ENCODE data around the gene ATP12A.

Gene ATP12A

GRCh38 chr13:24672141-24673132 is 7.8 kb upstream of the ATP12A start:
- DNase-seq (no peak), ATAC-seq (no peak)
- Mint-ChIP-seq H3K36me3 (ENCODE audit: low read depth) (no peaks in the 10 kb centered on the region), H3K27me3 (peaks cover 37% of the 10 kb centered on the region), H3K4me3 (no peak overlapping the region), H3K27ac (no peak overlapping the region), H3K4me1 (peaks cover 10% of the 10 kb centered on the region), H3K9me3 (no peaks in the 10 kb centered on the region)

DNA sequence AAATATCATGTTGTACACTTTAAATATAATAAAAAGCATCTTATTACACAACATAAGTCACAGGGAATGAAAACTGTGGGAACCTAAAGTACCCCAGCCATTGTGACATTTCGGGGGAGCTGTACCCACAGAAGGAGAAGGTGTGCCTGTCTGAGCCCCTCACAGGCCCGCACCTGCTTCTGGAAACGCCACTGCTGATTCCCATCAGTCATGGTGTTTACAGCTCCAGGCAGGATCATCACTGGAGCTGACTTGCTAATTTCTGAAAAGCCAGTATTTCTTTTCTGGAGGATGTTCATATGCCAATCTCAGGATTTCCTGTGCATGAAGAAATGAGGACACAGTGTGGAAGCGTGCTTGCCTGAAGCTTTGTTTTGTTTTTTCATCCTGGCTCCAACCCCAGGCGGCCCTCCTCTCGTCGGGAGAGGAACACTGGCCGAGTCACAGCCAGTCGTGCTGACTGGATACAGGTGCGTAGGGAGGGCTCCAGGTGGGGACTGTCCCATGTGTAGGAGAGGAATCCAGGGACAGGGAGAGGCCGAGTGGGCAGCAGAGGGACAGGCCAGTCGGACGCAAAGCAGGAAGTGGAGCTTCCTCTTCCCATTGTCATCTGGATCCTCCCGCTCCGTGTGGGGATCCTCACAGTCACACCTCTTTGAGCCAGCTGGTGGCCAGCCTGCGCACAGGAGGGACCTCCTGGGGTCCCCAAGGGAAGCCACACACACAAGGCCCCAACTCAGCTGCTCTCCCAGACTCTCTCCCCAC is 4.2 kb upstream of the ATP12A start:
- no peaks in the 10 kb centered on the region for H3K9me3 Mint-ChIP-seq
- peaks cover 56% of the 10 kb centered on the region for H3K27me3 Mint-ChIP-seq
- ATAC-seq, result no peak
- no peaks in the 10 kb centered on the region for H3K36me3 Mint-ChIP-seq (ENCODE audit: low read depth)
- H3K4me1 Mint-ChIP-seq, result peaks cover 10% of the 10 kb centered on the region
- DNase-seq, result no peak
- H3K27ac Mint-ChIP-seq, result no peak overlapping the region
- H3K4me3 Mint-ChIP-seq, result no peak overlapping the region

GRCh38 chr13:24678151-24678550 is 2.1 kb upstream of the ATP12A start:
- Mint-ChIP-seq H3K27me3 (peaks cover 56% of the 10 kb centered on the region), H3K36me3 (ENCODE audit: low read depth) (no peaks in the 10 kb centered on the region), H3K27ac (no peak overlapping the region), H3K4me3 (no peak overlapping the region), H3K4me1 (peaks cover 11% of the 10 kb centered on the region), H3K9me3 (no peaks in the 10 kb centered on the region)
- no peak for ATAC-seq
- no peak for DNase-seq

DNA sequence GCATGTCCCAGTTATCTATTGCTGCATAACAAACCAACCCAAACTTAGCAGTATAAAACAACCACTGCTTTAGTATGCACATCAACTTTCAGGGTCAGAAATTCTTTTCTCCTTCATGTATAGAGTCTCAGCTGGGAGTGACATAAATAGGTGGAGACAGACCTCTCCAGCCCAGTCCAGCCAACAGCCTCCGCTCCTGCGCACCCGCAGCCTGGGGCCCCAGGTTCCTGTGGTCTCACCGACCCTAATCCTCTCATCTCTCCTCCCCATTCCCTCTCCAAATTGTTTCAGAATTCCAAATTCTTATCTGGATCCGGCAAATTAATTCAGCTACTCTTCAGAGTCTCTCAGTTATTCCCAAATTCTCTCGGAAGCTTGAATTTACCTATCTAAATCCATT is 522 bp upstream of the ATP12A start:
- no peaks in the 10 kb centered on the region for H3K9me3 Mint-ChIP-seq
- H3K4me3 Mint-ChIP-seq, result peak overlapping the region; percentile 47
- no peak for DNase-seq
- no peaks in the 10 kb centered on the region for H3K36me3 Mint-ChIP-seq (ENCODE audit: low read depth)
- no peak overlapping the region for H3K27ac Mint-ChIP-seq
- H3K27me3 Mint-ChIP-seq, result peaks cover 55% of the 10 kb centered on the region
- H3K4me1 Mint-ChIP-seq, result peaks cover 26% of the 10 kb centered on the region
- ATAC-seq, result no peak

DNA sequence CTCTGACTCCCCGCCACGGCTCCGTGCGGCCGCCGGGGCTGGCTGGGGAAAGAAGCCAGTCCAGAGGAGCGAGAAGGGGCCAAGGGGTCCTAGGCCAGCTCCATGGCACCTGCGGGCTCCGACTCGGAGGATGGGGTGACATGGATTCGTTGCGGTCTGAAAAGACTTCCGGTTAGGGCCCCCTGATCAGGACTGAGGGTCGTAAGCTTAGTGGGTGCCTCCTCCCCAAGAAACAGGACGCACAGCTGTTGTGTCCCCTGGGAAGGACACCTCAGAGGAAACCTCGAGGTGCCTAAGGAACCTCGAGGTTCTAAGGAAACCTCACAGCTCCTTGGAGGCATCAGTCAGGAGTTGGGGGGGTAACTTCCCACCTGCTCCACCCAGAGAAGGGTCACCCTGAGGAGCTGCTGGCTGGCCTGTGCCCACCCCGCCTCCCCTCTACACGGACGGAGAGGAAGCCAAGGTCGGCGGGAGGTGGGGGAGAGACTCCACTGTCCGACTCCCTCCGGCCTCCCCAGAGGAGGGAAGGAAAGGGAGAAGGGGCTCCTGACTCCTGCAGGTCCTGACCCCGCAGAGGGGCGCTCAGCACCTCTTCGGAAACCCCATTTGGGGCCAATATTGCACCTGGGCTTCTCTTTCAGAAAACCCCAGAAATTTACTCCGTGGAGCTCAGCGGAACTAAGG is 855 bp downstream of the ATP12A start:
- DNase-seq, result no peak
- no peak overlapping the region for H3K4me3 Mint-ChIP-seq
- H3K36me3 Mint-ChIP-seq (ENCODE audit: low read depth), result no peaks in the 10 kb centered on the region
- peaks cover 62% of the 10 kb centered on the region for H3K27me3 Mint-ChIP-seq
- peaks cover 38% of the 10 kb centered on the region for H3K4me1 Mint-ChIP-seq
- H3K9me3 Mint-ChIP-seq, result no peaks in the 10 kb centered on the region
- no peak for ATAC-seq
- H3K27ac Mint-ChIP-seq, result no peak overlapping the region

DNA sequence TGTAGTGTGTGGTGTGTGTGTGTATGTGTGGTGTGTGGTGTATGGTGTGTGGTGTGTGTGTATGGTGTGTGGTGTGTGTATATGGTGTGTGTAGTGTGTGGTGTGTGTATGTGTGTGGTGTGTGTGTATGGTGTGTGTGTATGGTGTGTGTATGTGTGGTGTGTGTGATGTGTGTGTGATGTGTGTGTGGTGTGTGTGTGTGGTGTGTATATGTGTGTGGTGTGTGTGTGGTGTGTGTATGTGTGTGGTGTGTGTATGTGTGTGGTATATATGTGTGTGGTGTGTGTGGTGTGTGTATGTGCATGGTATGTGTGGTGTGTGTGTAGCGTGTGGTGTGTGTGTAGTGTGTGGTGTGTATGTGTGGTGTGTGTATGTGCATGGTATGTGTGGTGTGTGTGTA is 1.7 kb downstream of the ATP12A start:
- ATAC-seq, result no peak
- Mint-ChIP-seq H3K4me3 (no peak overlapping the region), H3K36me3 (ENCODE audit: low read depth) (no peaks in the 10 kb centered on the region), H3K9me3 (no peaks in the 10 kb centered on the region), H3K27ac (no peak overlapping the region), H3K27me3 (peaks cover 61% of the 10 kb centered on the region), H3K4me1 (peaks cover 38% of the 10 kb centered on the region)
- no peak for DNase-seq

- no peak for DNase-seq
- no peak for ATAC-seq
- no peaks in the 10 kb centered on the region for H3K36me3 Mint-ChIP-seq (ENCODE audit: low read depth)
- no peaks in the 10 kb centered on the region for H3K9me3 Mint-ChIP-seq
- peaks cover 60% of the 10 kb centered on the region for H3K27me3 Mint-ChIP-seq
- H3K4me1 Mint-ChIP-seq, result peaks cover 38% of the 10 kb centered on the region
- H3K4me3 Mint-ChIP-seq, result no peak overlapping the region
- H3K27ac Mint-ChIP-seq, result no peak overlapping the region
Observed at GRCh38 chr13:24682353-24682752, 2.1 kb downstream of the ATP12A start.

GRCh38 chr13:24683351-24683750 is 3.1 kb downstream of the ATP12A start:
- H3K4me3 Mint-ChIP-seq, result no peak overlapping the region
- peaks cover 38% of the 10 kb centered on the region for H3K4me1 Mint-ChIP-seq
- no peaks in the 10 kb centered on the region for H3K36me3 Mint-ChIP-seq (ENCODE audit: low read depth)
- H3K27me3 Mint-ChIP-seq, result peaks cover 50% of the 10 kb centered on the region
- H3K27ac Mint-ChIP-seq, result peak overlapping the region; percentile 66
- DNase-seq, result no peak
- no peak for ATAC-seq
- no peaks in the 10 kb centered on the region for H3K9me3 Mint-ChIP-seq

- DNase-seq (peak; percentile 77), ATAC-seq (peak; percentile 61)
- Mint-ChIP-seq H3K4me1 (peaks cover 38% of the 10 kb centered on the region), H3K36me3 (ENCODE audit: low read depth) (no peaks in the 10 kb centered on the region), H3K27ac (peak overlapping the region; percentile 66), H3K9me3 (no peaks in the 10 kb centered on the region), H3K4me3 (peak overlapping the region; percentile 35), H3K27me3 (peaks cover 51% of the 10 kb centered on the region)
Observed at GRCh38 chr13:24683838-24684599, 3.8 kb downstream of the ATP12A start.

DNA sequence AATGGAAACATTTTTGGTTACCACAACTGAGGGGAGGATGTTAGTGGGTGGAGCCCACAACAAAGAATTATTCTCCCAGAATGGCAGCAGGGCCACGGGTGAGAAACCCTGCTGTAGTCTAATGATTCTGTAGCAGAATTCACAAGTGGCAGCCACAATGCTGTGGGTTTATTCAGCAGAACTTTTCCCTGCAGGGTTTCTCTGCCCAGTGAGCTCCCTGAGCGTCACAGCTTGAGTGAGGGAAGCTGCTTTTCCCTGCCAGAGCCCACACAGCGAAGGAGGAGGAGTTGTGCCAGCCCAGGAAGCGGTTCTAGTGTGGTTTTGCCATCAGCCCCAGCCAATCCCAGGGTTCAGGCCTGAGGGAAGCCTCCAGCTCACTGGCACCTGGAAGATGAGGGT is 4.4 kb downstream of the ATP12A start:
- H3K27me3 Mint-ChIP-seq, result peaks cover 48% of the 10 kb centered on the region

GRCh38 chr13:24685314-24685713 is 5.1 kb downstream of the ATP12A start:
- Mint-ChIP-seq H3K4me1 (peaks cover 34% of the 10 kb centered on the region), H3K36me3 (ENCODE audit: low read depth) (no peaks in the 10 kb centered on the region), H3K4me3 (no peak overlapping the region), H3K9me3 (no peaks in the 10 kb centered on the region), H3K27me3 (peaks cover 49% of the 10 kb centered on the region), H3K27ac (peak overlapping the region; percentile 25)
- ATAC-seq (no peak), DNase-seq (no peak)

More for the DNA sequence above, 4.4 kb downstream of the ATP12A start:
- DNase-seq (peak; percentile 38), ATAC-seq (peak; percentile 83)
- Mint-ChIP-seq H3K27ac (peak overlapping the region; percentile 66), H3K36me3 (ENCODE audit: low read depth) (no peaks in the 10 kb centered on the region), H3K9me3 (no peaks in the 10 kb centered on the region), H3K4me3 (peak overlapping the region; percentile 35), H3K4me1 (peaks cover 38% of the 10 kb centered on the region)

GRCh38 chr13:24687611-24688010 is 7.4 kb downstream of the ATP12A start:
- no peak overlapping the region for H3K4me3 Mint-ChIP-seq
- H3K27ac Mint-ChIP-seq, result no peak overlapping the region
- H3K36me3 Mint-ChIP-seq (ENCODE audit: low read depth), result no peaks in the 10 kb centered on the region
- H3K4me1 Mint-ChIP-seq, result peaks cover 29% of the 10 kb centered on the region
- DNase-seq (no peak), ATAC-seq (no peak)
- H3K27me3 Mint-ChIP-seq, result peaks cover 54% of the 10 kb centered on the region
- no peaks in the 10 kb centered on the region for H3K9me3 Mint-ChIP-seq

- Mint-ChIP-seq H3K9me3 (no peaks in the 10 kb centered on the region), H3K4me3 (no peak overlapping the region), H3K4me1 (peaks cover 27% of the 10 kb centered on the region), H3K36me3 (ENCODE audit: low read depth) (no peaks in the 10 kb centered on the region), H3K27ac (no peak overlapping the region), H3K27me3 (peaks cover 57% of the 10 kb centered on the region)
- DNase-seq, result no peak
- ATAC-seq, result no peak
Observed at GRCh38 chr13:24688111-24688510, 7.9 kb downstream of the ATP12A start.

DNA sequence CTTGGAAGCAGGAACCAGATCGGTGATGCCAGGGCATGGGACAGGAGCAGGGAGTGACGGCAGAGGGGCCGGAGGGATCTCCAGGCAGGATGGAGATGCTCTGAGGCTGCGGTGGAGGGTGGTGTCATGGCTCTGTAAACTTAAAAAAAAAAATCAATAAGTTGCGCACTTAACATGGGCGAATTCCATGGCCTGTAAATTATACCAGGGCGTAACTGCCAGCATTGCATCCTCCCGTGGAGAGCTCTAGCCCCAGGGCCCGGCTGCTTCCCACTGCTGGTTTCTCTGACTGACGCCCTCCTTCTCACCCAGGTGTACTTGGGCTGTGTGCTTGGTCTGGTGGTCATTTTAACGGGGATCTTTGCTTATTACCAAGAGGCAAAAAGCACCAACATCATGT is 8.7 kb downstream of the ATP12A start:
- no peaks in the 10 kb centered on the region for H3K36me3 Mint-ChIP-seq (ENCODE audit: low read depth)
- DNase-seq (no peak), ATAC-seq (no peak)
- H3K9me3 Mint-ChIP-seq, result no peaks in the 10 kb centered on the region
- H3K4me1 Mint-ChIP-seq, result peaks cover 20% of the 10 kb centered on the region
- peaks cover 57% of the 10 kb centered on the region for H3K27me3 Mint-ChIP-seq
- H3K4me3 Mint-ChIP-seq, result no peak overlapping the region
- no peak overlapping the region for H3K27ac Mint-ChIP-seq
